CD8-positive, alpha-beta memory T cell (primary cell): ENCODE data around the gene FCRL2. TPM values are rescaled to one million over a fixed set of nuclear protein-coding genes. Genes with fewer than 3 reads are reported as not detected.

ENCODE experiments used
- CTCF ChIA-PET: fragments of 350-600 bp; sonication (Branson Sonifier 250); formaldehyde crosslinking; loops from one replicate; lab custom pipeline; 2021; ENCODE audit warnings: antibody characterized with exemption; lab: Charles Lee
- POLR2A ChIA-PET: fragments of 350-600 bp; sonication (Branson Sonifier 250); formaldehyde crosslinking; loops from one replicate; lab custom pipeline; 2021; ENCODE audit warnings: antibody characterized with exemption; lab: Charles Lee
- DNase-seq, 5 donors: peaks; one replicate each; pipeline versions ENCODE4 v3.0.0 to v3.0.0-alpha.2; 2020 to 2022; ENCODE audit warnings: mixed read lengths in 1 of 5
- H3K27ac ChIP-seq: one replicate; pipeline ENCODE4 v1.7.0; 2013; ENCODE audit warnings: low read depth, mild to moderate bottlenecking, low read length, moderate library complexity
- H3K27me3 ChIP-seq: 2 replicates; pipeline ENCODE4 v1.7.0; 2013; ENCODE audit warnings: low read length, mild to moderate bottlenecking; ENCODE audit not compliant: insufficient read depth, poor library complexity, severe bottlenecking
- H3K36me3 ChIP-seq: 2 replicates; pipeline ENCODE4 v1.7.0; 2013; ENCODE audit warnings: mild to moderate bottlenecking, low read length, moderate library complexity; ENCODE audit not compliant: insufficient read depth
- H3K4me1 ChIP-seq: 2 replicates; pipeline ENCODE4 v1.7.0; 2013; ENCODE audit warnings: mild to moderate bottlenecking, low read length, moderate library complexity; ENCODE audit not compliant: insufficient read depth
- H3K4me3 ChIP-seq: 2 replicates; pipeline ENCODE4 v1.7.0; 2013; ENCODE audit warnings: mild to moderate bottlenecking, low read length
- H3K9me3 ChIP-seq: 2 replicates; pipeline ENCODE4 v1.7.0; 2013; ENCODE audit warnings: mild to moderate bottlenecking, low read length
- H3K27ac Mint-ChIP-seq, 8 donors: one replicate each; pipeline ENCODE4 v1.8.0; 2020 to 2021; ENCODE audit warnings: mixed read lengths in 8 of 8, mild to moderate bottlenecking in 6 of 8, inconsistent platforms in 3 of 8, moderate library complexity in 3 of 8
- H3K27me3 Mint-ChIP-seq, 2 donors: one replicate each; pipeline ENCODE4 v1.8.0; 2020 to 2021; ENCODE audit warnings: mixed read lengths in 2 of 2, mild to moderate bottlenecking in 1 of 2, moderate library complexity in 1 of 2
- H3K36me3 Mint-ChIP-seq, 3 donors: one replicate each; pipeline ENCODE4 v1.8.0; 2020 to 2021; ENCODE audit warnings: mixed read lengths in 3 of 3, inconsistent platforms in 1 of 3, mild to moderate bottlenecking in 1 of 3
- H3K4me1 Mint-ChIP-seq, 3 donors: one replicate each; pipeline ENCODE4 v1.8.0; 2020 to 2021; ENCODE audit warnings: mixed read lengths in 3 of 3, inconsistent platforms in 1 of 3, mild to moderate bottlenecking in 1 of 3
- H3K4me3 Mint-ChIP-seq, 7 donors: one replicate each; pipeline ENCODE4 v1.8.0; 2020 to 2021; ENCODE audit warnings: mixed read lengths in 7 of 7, mild to moderate bottlenecking in 6 of 7, moderate library complexity in 4 of 7, inconsistent platforms in 2 of 7
- H3K9me3 Mint-ChIP-seq, 5 donors: one replicate each; pipeline ENCODE4 v1.8.0; 2020 to 2022; ENCODE audit warnings: mixed read lengths in 5 of 5, mild to moderate bottlenecking in 3 of 5, moderate library complexity in 2 of 5, inconsistent platforms in 1 of 5
- polyA plus RNA-seq: library from polyadenylated mRNA; unstranded; fragments of 300-500 nt; fragmentation: Illumina TruSeq; gene quantifications from one replicate; pipeline ENCODE4 v1.2.3, GENCODE V29; 2021
- total RNA-seq, 2 experiments: library from RNA; stranded (reverse); gene quantifications; one replicate each; pipeline ENCODE4 v1.2.3, GENCODE V29; 2021

The FCRL2 gene
- total and polyA plus RNA-seq, 3 experiments from 2014 or later, result not detected

GRCh38 chr1:157721985-157722384, 54.9 kb downstream of the FCRL2 start:
- DNase-seq, result no peak
- peak overlapping the region in 2 of 7 donors; percentile 32 to 35 for H3K4me3 Mint-ChIP-seq
- H3K27ac ChIP-seq, result no peak overlapping the region
- peaks cover 28% of the 10 kb centered on the region for H3K4me1 ChIP-seq
- H3K27me3 ChIP-seq, result no peaks in the 10 kb centered on the region
- H3K36me3 ChIP-seq, result no peaks in the 10 kb centered on the region
- CTCF ChIA-PET, result no interaction called here
- no peak overlapping the region for H3K4me3 ChIP-seq
- H3K36me3 Mint-ChIP-seq, result peaks cover 0 to 23% (median 5%) of the 10 kb centered on the region in 3 donors
- H3K4me1 Mint-ChIP-seq, result peaks cover 40 to 50% (median 46%) of the 10 kb centered on the region in 3 donors
- peaks cover 0 to 5% of the 10 kb centered on the region in 2 donors for H3K27me3 Mint-ChIP-seq
- POLR2A ChIA-PET, result no interaction called here
- peak overlapping the region in 2 of 8 donors; percentile 53 to 58 for H3K27ac Mint-ChIP-seq
- no peaks in the 10 kb centered on the region for H3K9me3 ChIP-seq
- peaks cover 5 to 23% (median 18%) of the 10 kb centered on the region in 5 donors for H3K9me3 Mint-ChIP-seq

- H3K4me3 Mint-ChIP-seq, result no peak overlapping the region
- peaks cover 3 to 8% (median 3%) of the 10 kb centered on the region in 3 donors for H3K4me1 Mint-ChIP-seq
- no peaks in the 10 kb centered on the region for H3K4me1 ChIP-seq
- CTCF ChIA-PET, result no interaction called here
- no peak for DNase-seq
- H3K36me3 ChIP-seq, result no peaks in the 10 kb centered on the region
- H3K27me3 Mint-ChIP-seq, result peaks cover 0 to 5% of the 10 kb centered on the region in 2 donors
- no peak overlapping the region for H3K27ac ChIP-seq
- POLR2A ChIA-PET, result no interaction called here
- peaks cover 0 to under 1% (median 0%) of the 10 kb centered on the region in 3 donors for H3K36me3 Mint-ChIP-seq
- H3K27ac Mint-ChIP-seq, result no peak overlapping the region
- no peaks in the 10 kb centered on the region for H3K27me3 ChIP-seq
- H3K4me3 ChIP-seq, result no peak overlapping the region
- H3K9me3 Mint-ChIP-seq, result peaks cover 0 to 1% (median under 1%) of the 10 kb centered on the region in 5 donors
- H3K9me3 ChIP-seq, result no peaks in the 10 kb centered on the region
Measured at GRCh38 chr1:157715736-157716135, 61.2 kb downstream of the FCRL2 start.

GRCh38 chr1:157711802-157712201, 65.1 kb downstream of the FCRL2 start:
- Mint-ChIP-seq H3K4me3 (no peak overlapping the region), H3K36me3 (no peaks in the 10 kb centered on the region), H3K27me3 (no peaks in the 10 kb centered on the region), H3K9me3 (no peaks in the 10 kb centered on the region), H3K4me1 (peaks cover 15 to 24% (median 19%) of the 10 kb centered on the region in 3 donors), H3K27ac (peak overlapping the region in 1 of 8 donors; percentile 18)
- Histone ChIP-seq H3K4me3 (no peak overlapping the region), H3K27ac (no peak overlapping the region), H3K36me3 (no peaks in the 10 kb centered on the region), H3K27me3 (no peaks in the 10 kb centered on the region), H3K9me3 (no peaks in the 10 kb centered on the region), H3K4me1 (no peaks in the 10 kb centered on the region)
- POLR2A ChIA-PET, result no interaction called here
- no peak for DNase-seq
- CTCF ChIA-PET, result no interaction called here

- no peaks in the 10 kb centered on the region for H3K9me3 ChIP-seq
- H3K27me3 Mint-ChIP-seq, result no peaks in the 10 kb centered on the region
- no peaks in the 10 kb centered on the region for H3K4me1 ChIP-seq
- POLR2A ChIA-PET, result no interaction called here
- no peak overlapping the region for H3K4me3 ChIP-seq
- peak overlapping the region in 5 of 8 donors; percentile 34 to 54 (median 52) for H3K27ac Mint-ChIP-seq
- no peaks in the 10 kb centered on the region for H3K27me3 ChIP-seq
- no peak for DNase-seq
- no peaks in the 10 kb centered on the region for H3K36me3 ChIP-seq
- CTCF ChIA-PET, result interaction anchor here (1.5 kb wide), 1 partner anchor 10 kb away, joined by 3 read pairs; no protein-coding TSS in a partner anchor
- H3K4me1 Mint-ChIP-seq, result peaks cover 44 to 62% (median 58%) of the 10 kb centered on the region in 3 donors
- H3K9me3 Mint-ChIP-seq, result peaks cover 0 to 2% (median 0%) of the 10 kb centered on the region in 5 donors
- H3K36me3 Mint-ChIP-seq, result no peaks in the 10 kb centered on the region
- no peak overlapping the region for H3K27ac ChIP-seq
- peak overlapping the region in 3 of 7 donors; percentile 2 to 49 (median 5) for H3K4me3 Mint-ChIP-seq
Measured at GRCh38 chr1:157704878-157705277, 72.1 kb downstream of the FCRL2 start.

GRCh38 chr1:157703981-157704380, 73.0 kb downstream of the FCRL2 start:
- H3K36me3 Mint-ChIP-seq, result no peaks in the 10 kb centered on the region
- H3K27me3 ChIP-seq, result no peaks in the 10 kb centered on the region
- CTCF ChIA-PET, result interaction anchor here (1.5 kb wide), 1 partner anchor 10 kb away, joined by 3 read pairs; no protein-coding TSS in a partner anchor
- H3K9me3 ChIP-seq, result no peaks in the 10 kb centered on the region
- POLR2A ChIA-PET, result no interaction called here
- H3K4me3 Mint-ChIP-seq, result peak overlapping the region in 1 of 7 donors; percentile 4
- peaks cover 0 to 5% of the 10 kb centered on the region in 2 donors for H3K27me3 Mint-ChIP-seq
- DNase-seq, result no peak
- no peak overlapping the region for H3K27ac ChIP-seq
- H3K9me3 Mint-ChIP-seq, result peaks cover 0 to 2% (median 0%) of the 10 kb centered on the region in 5 donors
- H3K4me3 ChIP-seq, result no peak overlapping the region
- H3K4me1 Mint-ChIP-seq, result peaks cover 48 to 63% (median 57%) of the 10 kb centered on the region in 3 donors
- H3K36me3 ChIP-seq, result no peaks in the 10 kb centered on the region
- no peaks in the 10 kb centered on the region for H3K4me1 ChIP-seq
- H3K27ac Mint-ChIP-seq, result peak overlapping the region in 4 of 8 donors; percentile 1 to 86 (median 60)

GRCh38 chr1:157702308-157702825, 74.6 kb downstream of the FCRL2 start:
- H3K27me3 Mint-ChIP-seq, result peaks cover 0 to 6% of the 10 kb centered on the region in 2 donors
- H3K9me3 ChIP-seq, result no peaks in the 10 kb centered on the region
- H3K9me3 Mint-ChIP-seq, result peaks cover 0 to 2% (median 0%) of the 10 kb centered on the region in 5 donors
- POLR2A ChIA-PET, result no interaction called here
- peak overlapping the region in 3 of 7 donors; percentile 35 to 58 (median 45) for H3K4me3 Mint-ChIP-seq
- peaks cover 15% of the 10 kb centered on the region for H3K4me1 ChIP-seq
- no peak overlapping the region for H3K4me3 ChIP-seq
- CTCF ChIA-PET, result no interaction called here
- H3K27me3 ChIP-seq, result no peaks in the 10 kb centered on the region
- DNase-seq, result no peak
- H3K4me1 Mint-ChIP-seq, result peaks cover 61 to 77% (median 72%) of the 10 kb centered on the region in 3 donors
- no peak overlapping the region for H3K27ac ChIP-seq
- no peaks in the 10 kb centered on the region for H3K36me3 ChIP-seq
- H3K27ac Mint-ChIP-seq, result peak overlapping the region in 7 of 8 donors; percentile 20 to 78 (median 44)
- no peaks in the 10 kb centered on the region for H3K36me3 Mint-ChIP-seq

GRCh38 chr1:157700732-157701131, 76.2 kb downstream of the FCRL2 start, which contains the start of gene FCRL3:
Gene FCRL3 (minus strand): TSS chr1:157700769. CDS start chr1:157700489, 280 bp downstream.
- Mint-ChIP-seq H3K4me1 (peaks cover 72 to 86% (median 82%) of the 10 kb centered on the region in 3 donors), H3K27me3 (peaks cover 0 to 6% of the 10 kb centered on the region in 2 donors), H3K4me3 (peak within 1 kb of the TSS; percentile 73 to 92 (median 85)), H3K27ac (peak within 1 kb of the TSS; percentile 59 to 96 (median 86)), H3K36me3 (peaks cover 0 to 1% (median 0%) of the 10 kb centered on the region in 3 donors), H3K9me3 (no peaks in the 10 kb centered on the region)
- H3K36me3 ChIP-seq, result no peaks in the 10 kb centered on the region
- peaks cover 20% of the 10 kb centered on the region for H3K4me1 ChIP-seq
- ChIA-PET CTCF (interaction anchor here (1.6 kb wide), 1 partner anchor 10 kb away, joined by 6 read pairs; no protein-coding TSS in a partner anchor), POLR2A (no interaction called here)
- peak within 1 kb of the TSS; percentile 34 for H3K4me3 ChIP-seq
- H3K9me3 ChIP-seq, result no peaks in the 10 kb centered on the region
- H3K27ac ChIP-seq, result peak within 1 kb of the TSS; percentile 36
- DNase-seq, result peak in 2 of 5 donors; percentile 39 to 47
- H3K27me3 ChIP-seq, result no peaks in the 10 kb centered on the region

GRCh38 chr1:157700305-157700704, 76.6 kb downstream of the FCRL2 start:
- peak overlapping the region; percentile 34 for H3K4me3 ChIP-seq
- POLR2A ChIA-PET, result no interaction called here
- H3K27me3 ChIP-seq, result no peaks in the 10 kb centered on the region
- H3K4me1 Mint-ChIP-seq, result peaks cover 71 to 86% (median 82%) of the 10 kb centered on the region in 3 donors
- CTCF ChIA-PET, result interaction anchor here (1.6 kb wide), 1 partner anchor 9 kb away, joined by 6 read pairs; no protein-coding TSS in a partner anchor
- peak overlapping the region; percentile 59 to 96 (median 86) for H3K27ac Mint-ChIP-seq
- no peak overlapping the region for H3K27ac ChIP-seq
- peak overlapping the region; percentile 73 to 92 (median 85) for H3K4me3 Mint-ChIP-seq
- H3K27me3 Mint-ChIP-seq, result peaks cover 0 to 6% of the 10 kb centered on the region in 2 donors
- H3K36me3 Mint-ChIP-seq, result peaks cover 0 to 4% (median 3%) of the 10 kb centered on the region in 3 donors
- peaks cover 20% of the 10 kb centered on the region for H3K4me1 ChIP-seq
- no peaks in the 10 kb centered on the region for H3K36me3 ChIP-seq
- H3K9me3 ChIP-seq, result no peaks in the 10 kb centered on the region
- DNase-seq, result no peak
- H3K9me3 Mint-ChIP-seq, result no peaks in the 10 kb centered on the region
